Activated effector memory CD4-positive, alpha-beta T cell treated with Interleukin-2 at 50 U/mL for 16 hours (primary cell): ENCODE results near the gene SCYGR5.
"Not testable (repeated sequence)": the region's sequence is repeated elsewhere in the genome, so short reads cannot be mapped to it uniquely, and the experiment has no call there.

Experiments used
- DNase-seq: peaks from one replicate; pipeline ENCODE4 v3.0.0-alpha.2; 2020

The SCYGR5 gene

GRCh38 chr2:227666631-227667170 is at the start of gene SCYGR5:
SCYGR5 (plus strand) TSS chr2:227666804; CDS start chr2:227666804, 0 bp downstream.
- not testable (repeated sequence) for DNase-seq

- DNase-seq, result no peak
Observed at GRCh38 chr2:227617316-227618230, 49.0 kb upstream of the SCYGR5 start, which contains the start of gene SCYGR4. SCYGR4 (plus strand) TSS chr2:227617498; CDS start chr2:227617498, 0 bp downstream.

GRCh38 chr2:227623226-227623625 is 43.4 kb upstream of the SCYGR5 start:
- no peak for DNase-seq

- no peak for DNase-seq
Observed at GRCh38 chr2:227625420-227625819, 41.2 kb upstream of the SCYGR5 start.

- DNase-seq, result no peak
Observed at GRCh38 chr2:227626580-227627151, 39.9 kb upstream of the SCYGR5 start.

GRCh38 chr2:227627769-227628168 is 38.8 kb upstream of the SCYGR5 start:
- no peak for DNase-seq

- no peak for DNase-seq
Observed at GRCh38 chr2:227629435-227629834, 37.2 kb upstream of the SCYGR5 start.

- no peak for DNase-seq
Observed at GRCh38 chr2:227630322-227630721, 36.3 kb upstream of the SCYGR5 start.

- no peak for DNase-seq
Observed at GRCh38 chr2:227632827-227633226, 33.8 kb upstream of the SCYGR5 start.

- no peak for DNase-seq
Observed at GRCh38 chr2:227634201-227634600, 32.4 kb upstream of the SCYGR5 start.

- DNase-seq, result no peak
Observed at GRCh38 chr2:227642656-227643055, 23.9 kb upstream of the SCYGR5 start.

- DNase-seq, result no peak
Observed at GRCh38 chr2:227643990-227644551, 22.5 kb upstream of the SCYGR5 start.

GRCh38 chr2:227653419-227653818 is 13.2 kb upstream of the SCYGR5 start:
- no peak for DNase-seq

- no peak for DNase-seq
Observed at GRCh38 chr2:227654426-227654825, 12.2 kb upstream of the SCYGR5 start.

- DNase-seq, result no peak
Observed at GRCh38 chr2:227655454-227655853, 11.2 kb upstream of the SCYGR5 start.

- no peak for DNase-seq
Observed at GRCh38 chr2:227657199-227657845, 9.3 kb upstream of the SCYGR5 start.

- DNase-seq, result no peak
Observed at GRCh38 chr2:227661025-227661649, 5.5 kb upstream of the SCYGR5 start.

GRCh38 chr2:227661827-227662226 is 4.8 kb upstream of the SCYGR5 start:
- DNase-seq, result no peak

GRCh38 chr2:227665189-227665940 is 1.2 kb upstream of the SCYGR5 start:
- no peak for DNase-seq

GRCh38 chr2:227671170-227671905 is 4.7 kb downstream of the SCYGR5 start:
- DNase-seq, result no peak

- DNase-seq, result not testable (repeated sequence)
Observed at GRCh38 chr2:227673620-227674019, 7.0 kb downstream of the SCYGR5 start.
